GM12878 (cell line): ENCODE data around the gene MORN4. TPM values are rescaled to one million over a fixed set of nuclear protein-coding genes. Genes with fewer than 3 reads are reported as not detected.

Source experiments
- ATAC-seq: fragments of 200-7000 bp; cut with Tn5 transposase; 3 replicates; pipeline ENCODE4 v1.9.1; 2020; ENCODE audit warnings: mild to moderate bottlenecking, moderate library complexity
- BruUV-seq: library from RNA; stranded (reverse); fragments of 400-500 nt; replicated peaks from 2 replicates; lab custom pipeline; 2021; lab: Mats Ljungman, UMichigan
- CTCF ChIA-PET: fragments of 300-600 bp; sonication (Branson Sonifier 250); formaldehyde crosslinking; extraction: SDS; loops from one replicate; lab custom pipeline; 2021; ENCODE audit warnings: inconsistent platforms; lab: Yijun Ruan, JAX
- POLR2A ChIA-PET: fragments of 350-600 bp; formaldehyde crosslinking; extraction: SDS; loops from one replicate; lab custom pipeline; 2021; ENCODE audit warnings: inconsistent platforms; lab: Charles Lee
- RAD21 ChIA-PET: fragments of 300-600 bp; sonication (Branson Sonifier 250); formaldehyde crosslinking; loops from one replicate; lab custom pipeline; 2023; ENCODE audit warnings: antibody characterized with exemption; ENCODE audit not compliant: unreplicated experiment; lab: Charles Lee
- SMC1A ChIA-PET: fragments of 300-600 bp; sonication (Branson Sonifier 250); formaldehyde crosslinking; loops from one replicate; lab custom pipeline; 2023; ENCODE audit not compliant: unreplicated experiment, uncharacterized antibody; lab: Charles Lee
- DNase-seq: peaks from one replicate; pipeline ENCODE4 v3.0.0-alpha.2; 2011; ENCODE audit warnings: low read depth, low spot score
- FAIRE-seq: peaks from 3 replicates; lab custom pipeline; 2011; peaks lifted over from hg19 to GRCh38; lab: Jason Lieb, UNC
- H2AFZ ChIP-seq: 2 replicates; pipeline ENCODE4 v1.6.0; 2011; ENCODE audit warnings: low read depth, low read length, control low read depth; ENCODE audit not compliant: control insufficient read depth
- H3K27ac ChIP-seq: 2 replicates; pipeline ENCODE4 v1.5.1; 2011; ENCODE audit warnings: control low read depth; ENCODE audit not compliant: control insufficient read depth, insufficient read depth
- H3K27me3 ChIP-seq, 2 experiments: replicated peaks in 1 of 2; 2 replicates each; pipeline versions ENCODE4 v1.6.0 to v1.6.1; 2011; ENCODE audit warnings: low read length in 1 of 2; ENCODE audit not compliant: control insufficient read depth in 2 of 2, insufficient read depth in 2 of 2
- H3K36me3 ChIP-seq, 2 experiments: 2 replicates each; pipeline ENCODE4 v1.5.1; 2011; ENCODE audit warnings: low read length in 1 of 2; ENCODE audit not compliant: control insufficient read depth in 2 of 2, insufficient read depth in 2 of 2
- H3K4me1 ChIP-seq: 2 replicates; pipeline ENCODE4 v1.6.1; 2011; ENCODE audit warnings: mild to moderate bottlenecking, low read length, moderate library complexity, mixed read lengths; ENCODE audit not compliant: control insufficient read depth, insufficient read depth
- H3K4me2 ChIP-seq: 2 replicates; pipeline ENCODE4 v1.6.0; 2011; ENCODE audit warnings: control low read depth; ENCODE audit not compliant: control insufficient read depth, insufficient read depth
- H3K4me3 ChIP-seq: fragments of 200-600 bp; sonication (generic); 2 replicates; pipeline ENCODE4 v1.5.1; 2016
- H3K79me2 ChIP-seq: 2 replicates; pipeline ENCODE4 v1.6.0; 2011; ENCODE audit warnings: low read length; ENCODE audit not compliant: control insufficient read depth, insufficient read depth
- H3K9ac ChIP-seq: 2 replicates; pipeline ENCODE4 v1.8.0; 2011; ENCODE audit warnings: low read length, control low read depth, mixed read lengths; ENCODE audit not compliant: control insufficient read depth, insufficient read depth
- H3K9me3 ChIP-seq: replicated peaks from 3 replicates; pipeline ENCODE4 v1.5.1; 2011; ENCODE audit warnings: mild to moderate bottlenecking, low read length; ENCODE audit not compliant: control insufficient read depth, insufficient read depth
- H4K20me1 ChIP-seq: 2 replicates; pipeline ENCODE4 v1.6.0; 2011; ENCODE audit not compliant: control insufficient read depth, insufficient read depth
- BHLHE40 ChIP-seq, 2 experiments: fragments of 450-650 bp in 1 of 2; IDR thresholded peaks; 2 replicates each; pipeline ENCODE4 v1.6.1; 2011 to 2017; ENCODE audit warnings: low read depth in 2 of 2, borderline replicate concordance in 1 of 2, improper control_type of control experiment in 1 of 2, low read length in 1 of 2, mild to moderate bottlenecking in 1 of 2
- BRCA1 ChIP-seq: IDR thresholded peaks from 2 replicates; pipeline ENCODE4 v1.6.1; 2011; ENCODE audit warnings: low read depth, low read length, improper control_type of control experiment
- CBFB ChIP-seq: IDR thresholded peaks from 2 replicates; pipeline ENCODE4 v1.6.1; 2016; ENCODE audit warnings: antibody characterized with exemption, low read depth
- CBX3 ChIP-seq: fragments of 200-600 bp; sonication (generic); IDR thresholded peaks from 2 replicates; pipeline ENCODE4 v1.6.1; 2016; ENCODE audit warnings: low read depth, borderline replicate concordance
- ETV6 ChIP-seq, 2 experiments: fragments of 450-650 bp in 1 of 2; IDR thresholded peaks in 1 of 2; conservative IDR thresholded peaks in 1 of 2; 2 replicates each; pipeline ENCODE4 v1.6.1; 2014; ENCODE audit warnings: antibody characterized with exemption in 1 of 2, borderline replicate concordance in 1 of 2, low read depth in 1 of 2, mild to moderate bottlenecking in 1 of 2, moderate library complexity in 1 of 2
- EZH2 ChIP-seq: IDR thresholded peaks from 2 replicates; pipeline ENCODE4 v1.6.1; 2012; ENCODE audit warnings: low read depth, mild to moderate bottlenecking, control low read depth, inconsistent platforms, low read length, borderline replicate concordance; ENCODE audit not compliant: control insufficient read depth
- FOXK2 ChIP-seq: fragments of 450-650 bp; IDR thresholded peaks from 2 replicates; pipeline ENCODE4 v1.6.1; 2017; ENCODE audit warnings: mild to moderate bottlenecking, moderate library complexity
- IRF4 ChIP-seq: IDR thresholded peaks from 2 replicates; pipeline ENCODE4 v1.6.1; 2011; ENCODE audit warnings: low read depth, low read length
- KLF5 ChIP-seq: fragments of 450-650 bp; IDR thresholded peaks from 2 replicates; pipeline ENCODE4 v1.6.1; 2014; ENCODE audit warnings: mild to moderate bottlenecking; ENCODE audit not compliant: partially characterized antibody
- MYB ChIP-seq: fragments of 150-350 bp; IDR thresholded peaks from 2 replicates; pipeline ENCODE4 v1.6.1; 2014; ENCODE audit warnings: mild to moderate bottlenecking, low read depth, low read length, borderline replicate concordance
- PML ChIP-seq: IDR thresholded peaks from 2 replicates; pipeline ENCODE4 v1.6.1; 2012; ENCODE audit warnings: low read length, inconsistent platforms
- RAD51 ChIP-seq: fragments of 450-650 bp; IDR thresholded peaks from 2 replicates; pipeline ENCODE4 v1.6.1; 2016; ENCODE audit warnings: moderate library complexity, mild to moderate bottlenecking, inconsistent platforms
- RBBP5 ChIP-seq: fragments of 200-600 bp; sonication (generic); conservative IDR thresholded peaks from 2 replicates; pipeline ENCODE4 v1.6.1; 2016
- SMAD5 ChIP-seq: IDR thresholded peaks from 2 replicates; pipeline ENCODE4 v1.6.1; 2016; ENCODE audit warnings: antibody characterized with exemption, low read depth
- STAT3 ChIP-seq: IDR thresholded peaks from 2 replicates; pipeline ENCODE4 v1.6.1; 2011; ENCODE audit warnings: low read depth, low read length, improper control_type of control experiment
- TAF1 ChIP-seq: IDR thresholded peaks from 2 replicates; pipeline ENCODE4 v1.6.1; 2011; ENCODE audit warnings: mild to moderate bottlenecking, low read depth, low read length, borderline replicate concordance
- TBL1XR1 ChIP-seq: IDR thresholded peaks from 2 replicates; pipeline ENCODE4 v1.6.1; 2012; ENCODE audit warnings: low read depth, low read length, improper control_type of control experiment
- YY1 ChIP-seq: IDR thresholded peaks from 2 replicates; pipeline ENCODE4 v1.6.1; 2011; ENCODE audit warnings: low read depth, mild to moderate bottlenecking, low read length
- ZNF207 ChIP-seq: fragments of 450-650 bp; IDR thresholded peaks from 2 replicates; pipeline ENCODE4 v1.6.1; 2014; ENCODE audit warnings: antibody characterized with exemption, mild to moderate bottlenecking, borderline replicate concordance
- WGBS: methylation state at CpG from one replicate; pipeline ENCODE4 v1.1.6; 2016; ENCODE audit warnings: low lambda C conversion rate; ENCODE audit not compliant: insufficient replicate concordance, insufficient coverage; ENCODE audit errors: missing lambda C conversion rate; 5-methylcytosine and 5-hydroxymethylcytosine counted together
- in situ Hi-C: fragments of 300-500 bp; cut with MboI; formaldehyde crosslinking; loops from 9 replicates; pipeline ENCODE4 v1.14.3; 2018; ENCODE audit warnings: mixed read lengths
- intact Hi-C: fragments of 100-400 bp; cut with micrococcal nuclease; formaldehyde crosslinking; loops from one replicate; pipeline ENCODE4 v1.14.2; 2022; ENCODE audit not compliant: unreplicated experiment
- polyA plus RNA-seq, 11 experiments: library from polyadenylated mRNA; depleted of rRNA in 4 of 11; unstranded in 6 of 11; stranded (reverse) in 5 of 11; fragments of >200 nt; fragmentation: Nextera tagmentation in 4 of 11; fragmentation: Illumina TruSeq in 1 of 11; extraction: Ambion mirVana in 4 of 11; extraction: Trizol in 1 of 11; gene quantifications; 1 replicate in 1 of 11; 2 replicates in 10 of 11; pipeline versions ENCODE4 v1.2.1 to v1.2.3, GENCODE V29; 2011 to 2016; ENCODE audit warnings: inconsistent platforms in 2 of 11, missing spikeins in 2 of 11, low read depth in 1 of 11
- total RNA-seq, 4 experiments: library from RNA; depleted of rRNA in 3 of 4; stranded (reverse); fragments of >200 nt in 3 of 4; fragmentation: Illumina TruSeq in 1 of 4; extraction: Trizol in 1 of 4; gene quantifications; 2 replicates each; pipeline versions ENCODE4 v1.2.1 to v1.2.3, GENCODE V29; 2013 to 2021
- TF ChIP-seq, protein P1 (sequence below): fragments of 450-650 bp; IDR thresholded peaks from 2 replicates; pipeline ENCODE4 v1.6.1; 2017; ENCODE audit warnings: mild to moderate bottlenecking, low read depth, inconsistent platforms; ENCODE audit not compliant: poor library complexity, severe bottlenecking

MORN4 gene
- total and polyA plus RNA-seq, 10 of the 15 experiments (the other 5 are each of a cell fraction or from before 2014, with no cell fraction given) = 1.3 to 5.5 (median 2.6) TPM

DNA sequence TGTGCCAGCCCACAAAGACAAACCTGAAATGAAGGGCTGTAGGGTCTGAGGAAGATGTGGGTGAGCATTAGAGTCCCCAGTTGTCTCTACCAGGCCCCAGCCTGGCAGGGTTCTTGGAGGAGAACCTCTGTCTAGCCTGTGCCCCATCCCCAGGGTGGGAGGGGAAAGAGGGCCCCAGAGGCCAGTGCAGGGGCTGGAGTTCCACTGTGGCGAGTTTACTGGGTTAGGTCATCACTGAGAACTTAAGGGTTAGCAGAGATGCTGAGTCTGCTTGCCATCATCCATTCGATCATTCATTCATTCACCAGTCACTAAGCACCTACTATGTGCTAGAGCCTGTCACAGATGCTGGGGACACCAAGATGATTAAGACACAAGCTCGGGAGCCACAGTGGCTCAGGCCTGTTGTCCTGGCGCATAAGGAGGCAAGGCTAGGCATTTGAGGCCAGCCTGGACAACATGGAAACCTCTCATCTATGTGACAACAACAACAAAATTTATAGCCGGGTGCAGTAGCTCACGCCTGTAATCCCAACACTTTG is 58.1 kb downstream of the MORN4 start (continued):
- no peak for TF ChIP-seq CBX3
- no peak for TF ChIP-seq EZH2
- TF ChIP-seq SMAD5 = no peak
- TF ChIP-seq FOXK2 = no peak
- TF ChIP-seq BRCA1 = no peak
- no peak for TF ChIP-seq RBBP5
- no peak for TF ChIP-seq TAF1
- TF ChIP-seq, protein P1, sequence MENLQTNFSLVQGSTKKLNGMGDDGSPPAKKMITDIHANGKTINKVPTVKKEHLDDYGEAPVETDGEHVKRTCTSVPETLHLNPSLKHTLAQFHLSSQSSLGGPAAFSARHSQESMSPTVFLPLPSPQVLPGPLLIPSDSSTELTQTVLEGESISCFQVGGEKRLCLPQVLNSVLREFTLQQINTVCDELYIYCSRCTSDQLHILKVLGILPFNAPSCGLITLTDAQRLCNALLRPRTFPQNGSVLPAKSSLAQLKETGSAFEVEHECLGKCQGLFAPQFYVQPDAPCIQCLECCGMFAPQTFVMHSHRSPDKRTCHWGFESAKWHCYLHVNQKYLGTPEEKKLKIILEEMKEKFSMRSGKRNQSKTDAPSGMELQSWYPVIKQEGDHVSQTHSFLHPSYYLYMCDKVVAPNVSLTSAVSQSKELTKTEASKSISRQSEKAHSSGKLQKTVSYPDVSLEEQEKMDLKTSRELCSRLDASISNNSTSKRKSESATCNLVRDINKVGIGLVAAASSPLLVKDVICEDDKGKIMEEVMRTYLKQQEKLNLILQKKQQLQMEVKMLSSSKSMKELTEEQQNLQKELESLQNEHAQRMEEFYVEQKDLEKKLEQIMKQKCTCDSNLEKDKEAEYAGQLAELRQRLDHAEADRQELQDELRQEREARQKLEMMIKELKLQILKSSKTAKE = no peak

DNA sequence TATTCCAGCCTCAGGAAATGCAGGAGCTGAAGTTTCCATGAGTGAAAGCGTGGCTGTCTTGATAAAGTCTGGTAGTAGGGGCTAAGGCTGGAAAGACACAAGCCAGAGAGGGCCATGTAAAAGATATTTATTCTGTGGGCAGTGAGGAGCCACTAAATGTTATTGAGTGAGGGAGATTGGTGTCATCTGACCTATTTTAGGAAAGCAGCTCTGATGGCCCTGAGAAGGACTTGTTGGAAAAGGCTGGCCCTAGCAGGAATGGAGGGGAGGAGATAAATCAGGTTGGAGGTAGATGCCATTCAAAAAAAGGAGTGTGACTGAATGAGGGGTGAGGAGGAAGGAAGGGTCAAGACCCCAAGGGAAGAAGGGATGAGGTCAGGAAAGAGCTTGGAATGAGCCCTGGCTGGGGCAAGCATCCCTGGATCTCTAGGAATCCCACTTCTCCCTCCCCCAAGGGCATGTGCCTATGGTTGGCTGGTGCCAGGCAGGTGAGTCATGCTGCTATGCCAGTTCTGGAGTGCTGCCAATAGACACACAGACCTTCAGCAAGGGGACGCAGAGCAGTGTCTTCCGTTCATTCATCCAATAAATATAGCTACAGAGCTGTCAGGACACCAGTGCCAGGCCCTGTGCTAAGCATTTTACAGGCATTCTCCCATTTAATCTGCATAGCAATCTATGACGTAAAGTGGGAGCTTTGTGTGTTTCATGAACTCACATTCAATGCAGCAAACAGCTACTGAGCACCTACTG is 58.8 kb downstream of the MORN4 start:
- BruUV-seq = no TSS peak
- H3K79me2 ChIP-seq = no peaks in the 10 kb centered on the region
- no peaks in the 10 kb centered on the region for H3K36me3 ChIP-seq
- intact Hi-C loops (no loop called here), in situ Hi-C loops (no loop called here)
- ChIA-PET POLR2A (no interaction called here), SMC1A (interaction anchor here (0.7 kb wide), 1 partner anchor 14 kb away, joined by 3 read pairs; no protein-coding TSS in a partner anchor), CTCF (interaction anchor here (0.8 to 1.9 kb wide), 6 partner anchors 23 to 103 kb away, joined by 3 to 7 read pairs (median 4); no protein-coding TSS in a partner anchor), RAD21 (no interaction called here)
- H3K4me2 ChIP-seq = no peak overlapping the region
- no peak for FAIRE-seq
- no peak for ATAC-seq
- no peaks in the 10 kb centered on the region for H3K9me3 ChIP-seq
- H3K4me1 ChIP-seq = no peaks in the 10 kb centered on the region
- H4K20me1 ChIP-seq = no peaks in the 10 kb centered on the region
- no peak overlapping the region for H3K4me3 ChIP-seq
- H2AFZ ChIP-seq = no peak overlapping the region
- no peaks in the 10 kb centered on the region; a peak in 1 of 4 replicates for H3K27me3 ChIP-seq
- H3K9ac ChIP-seq = no peak overlapping the region
- DNase-seq = no peak
- 55% methylated on average over 4 of the region's 4 CpGs for WGBS
- H3K27ac ChIP-seq = no peak overlapping the region
- TF ChIP-seq PML = no peak
- no peak for TF ChIP-seq ZNF207
- TF ChIP-seq BHLHE40 (IDR thresholded peaks at IDR 0.05; ENCODE audit: borderline replicate concordance in 1 of 2, low read depth in 2 of 2, low read length in 1 of 2) = no peak
- no peak for TF ChIP-seq KLF5
- TF ChIP-seq MYB = no peak
- no peak for TF ChIP-seq IRF4
- TF ChIP-seq CBX3 = no peak
- TF ChIP-seq RAD51 = no peak
- TF ChIP-seq TBL1XR1 = no peak
- TF ChIP-seq CBFB = no peak
- TF ChIP-seq YY1 = no peak
- no peak for TF ChIP-seq ETV6 (conservative IDR thresholded peaks at IDR 0.05 in 1 of 2, IDR thresholded peaks at IDR 0.05 in 1 of 2; ENCODE audit: borderline replicate concordance in 1 of 2, low read depth in 1 of 2)
- no peak for TF ChIP-seq STAT3
